DND-41 (cell line): Measurements from ENCODE around the gene CYP27A1.

Experiments used
- EZH2 ChIP-seq: IDR thresholded peaks from 3 replicates; pipeline ENCODE4 v1.6.1; 2012; ENCODE audit warnings: borderline replicate concordance, low read depth, mild to moderate bottlenecking, moderate library complexity, low read length, inconsistent platforms; ENCODE audit not compliant: severe bottlenecking
- TF ChIP-seq, protein P1 (sequence below): IDR thresholded peaks from 2 replicates; pipeline ENCODE4 v1.5.1; 2012; ENCODE audit warnings: borderline replicate concordance, low read length, moderate library complexity, mild to moderate bottlenecking; ENCODE audit not compliant: poor library complexity, severe bottlenecking; ENCODE audit errors: extremely low read depth

DNA sequence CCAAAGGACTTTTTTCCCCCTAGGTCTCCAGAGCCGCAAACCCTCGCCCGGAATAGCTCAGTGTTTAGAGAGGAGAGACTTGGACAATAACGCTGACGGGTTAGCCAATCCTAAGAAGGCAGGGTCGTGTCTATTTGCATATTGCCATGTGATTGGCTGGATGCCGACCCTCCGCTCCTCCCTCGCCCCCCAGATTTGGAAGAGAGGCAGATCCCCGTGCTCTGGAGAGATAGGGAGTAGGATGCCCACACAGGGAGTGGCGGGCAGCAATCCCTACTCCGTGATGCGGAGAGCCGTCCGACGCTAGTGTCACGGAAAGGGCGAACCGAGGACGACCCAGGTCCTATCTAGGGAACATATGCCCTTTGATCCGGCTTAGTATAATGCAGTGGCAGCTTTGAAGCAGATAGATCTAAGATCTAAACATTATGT lies 79.0 kb downstream of the CYP27A1 start:
- TF ChIP-seq, protein P1, sequence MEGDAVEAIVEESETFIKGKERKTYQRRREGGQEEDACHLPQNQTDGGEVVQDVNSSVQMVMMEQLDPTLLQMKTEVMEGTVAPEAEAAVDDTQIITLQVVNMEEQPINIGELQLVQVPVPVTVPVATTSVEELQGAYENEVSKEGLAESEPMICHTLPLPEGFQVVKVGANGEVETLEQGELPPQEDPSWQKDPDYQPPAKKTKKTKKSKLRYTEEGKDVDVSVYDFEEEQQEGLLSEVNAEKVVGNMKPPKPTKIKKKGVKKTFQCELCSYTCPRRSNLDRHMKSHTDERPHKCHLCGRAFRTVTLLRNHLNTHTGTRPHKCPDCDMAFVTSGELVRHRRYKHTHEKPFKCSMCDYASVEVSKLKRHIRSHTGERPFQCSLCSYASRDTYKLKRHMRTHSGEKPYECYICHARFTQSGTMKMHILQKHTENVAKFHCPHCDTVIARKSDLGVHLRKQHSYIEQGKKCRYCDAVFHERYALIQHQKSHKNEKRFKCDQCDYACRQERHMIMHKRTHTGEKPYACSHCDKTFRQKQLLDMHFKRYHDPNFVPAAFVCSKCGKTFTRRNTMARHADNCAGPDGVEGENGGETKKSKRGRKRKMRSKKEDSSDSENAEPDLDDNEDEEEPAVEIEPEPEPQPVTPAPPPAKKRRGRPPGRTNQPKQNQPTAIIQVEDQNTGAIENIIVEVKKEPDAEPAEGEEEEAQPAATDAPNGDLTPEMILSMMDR: no peak
- TF ChIP-seq EZH2: no peak
